OCI-LY7 (cell line): ENCODE data around the gene MMP2. TPM values are rescaled to one million over a fixed set of nuclear protein-coding genes. Genes with fewer than 3 reads are reported as not detected.

Source experiments
- BruUV-seq: library from RNA; stranded (reverse); fragments of 400-500 nt; replicated peaks from 2 replicates; lab custom pipeline; 2021; lab: Mats Ljungman, UMichigan
- CTCF ChIA-PET: fragments of 300-600 bp; sonication (Branson Sonifier 250); formaldehyde crosslinking; loops from one replicate; lab custom pipeline; 2022; ENCODE audit warnings: antibody characterized with exemption; ENCODE audit not compliant: unreplicated experiment; lab: Charles Lee
- POLR2A ChIA-PET: fragments of 300-600 bp; sonication (Branson Sonifier 250); formaldehyde crosslinking; loops from one replicate; lab custom pipeline; 2022; ENCODE audit warnings: antibody characterized with exemption; lab: Charles Lee
- DNase-seq: peaks from one replicate; pipeline ENCODE4 v3.0.0-alpha.2; 2015; ENCODE audit warnings: low spot score
- H2AFZ ChIP-seq: fragments of 200-600 bp; sonication (generic), shearing (Covaris generic); 2 replicates; pipeline ENCODE4 v1.6.1; 2014; ENCODE audit warnings: mild to moderate bottlenecking, antibody characterized with exemption, low read length, moderate library complexity
- H3K27ac ChIP-seq: fragments of 200-600 bp; sonication (generic); 2 replicates; pipeline ENCODE4 v1.5.1; 2014; ENCODE audit warnings: mixed run types, low read depth, mild to moderate bottlenecking, moderate library complexity, low read length, inconsistent platforms; ENCODE audit not compliant: poor library complexity, severe bottlenecking
- H3K36me3 ChIP-seq: fragments of 200-600 bp; sonication (generic); 2 replicates; pipeline ENCODE4 v1.6.1; 2014; ENCODE audit warnings: mild to moderate bottlenecking, antibody characterized with exemption, low read length, moderate library complexity, mixed read lengths; ENCODE audit not compliant: insufficient read depth
- H3K4me1 ChIP-seq: fragments of 200-600 bp; sonication (generic); 2 replicates; pipeline ENCODE4 v1.5.1; 2014; ENCODE audit warnings: mild to moderate bottlenecking, low read length; ENCODE audit not compliant: insufficient read depth, poor library complexity, severe bottlenecking
- H3K4me2 ChIP-seq: fragments of 200-600 bp; sonication (generic); 2 replicates; pipeline ENCODE4 v1.6.1; 2014; ENCODE audit warnings: mild to moderate bottlenecking, low read length
- H3K4me3 ChIP-seq: fragments of 200-600 bp; sonication (generic); 2 replicates; pipeline ENCODE4 v1.5.1; 2014; ENCODE audit warnings: mild to moderate bottlenecking, low read depth, low read length; ENCODE audit not compliant: poor library complexity, severe bottlenecking
- H3K79me2 ChIP-seq: fragments of 200-600 bp; sonication (generic); 2 replicates; pipeline ENCODE4 v1.6.1; 2016; ENCODE audit warnings: low read depth, mild to moderate bottlenecking, low read length, moderate library complexity, mixed read lengths; ENCODE audit not compliant: insufficient read depth
- H3K9me2 ChIP-seq: fragments of 200-600 bp; sonication (generic); 2 replicates; pipeline ENCODE4 v1.6.1; 2016; ENCODE audit warnings: mild to moderate bottlenecking, low read length, mixed read lengths; ENCODE audit not compliant: insufficient read depth
- H3K9me3 ChIP-seq: fragments of 200-600 bp; sonication (generic); 2 replicates; pipeline ENCODE4 v1.6.1; 2014; ENCODE audit warnings: mild to moderate bottlenecking, mixed run types, low read length, mixed read lengths
- H4K20me1 ChIP-seq: fragments of 200-600 bp; sonication (generic); 2 replicates; pipeline ENCODE4 v1.6.1; 2014; ENCODE audit warnings: mild to moderate bottlenecking, antibody characterized with exemption, low read length, moderate library complexity, mixed read lengths; ENCODE audit not compliant: insufficient read depth
- CTCF ChIP-seq: fragments of 200-600 bp; sonication (generic); conservative IDR thresholded peaks from 2 replicates; pipeline ENCODE4 v1.5.1; 2014; ENCODE audit warnings: mild to moderate bottlenecking, antibody characterized with exemption, low read length, moderate library complexity, mixed read lengths
- EZH2phosphoT487 ChIP-seq: fragments of 200-600 bp; sonication (generic); IDR thresholded peaks from 2 replicates; pipeline ENCODE4 v1.6.1; 2018; ENCODE audit warnings: low read depth, borderline replicate concordance, mild to moderate bottlenecking, mixed run types, antibody characterized with exemption, low read length, moderate library complexity, mixed read lengths
- intact Hi-C: fragments of 100-400 bp; cut with micrococcal nuclease; formaldehyde crosslinking; loops from one replicate; pipeline ENCODE4 v1.10.0; 2022; ENCODE audit not compliant: unreplicated experiment
- total RNA-seq, 2 experiments: library from RNA; depleted of rRNA in 1 of 2; stranded (reverse); fragments of >200 nt in 1 of 2; shearing (Covaris generic) in 1 of 2; gene quantifications; 2 replicates each; pipeline ENCODE4 v1.2.3, GENCODE V29; 2014 to 2022

Gene MMP2
- total RNA-seq, 2 experiments from 2014 or later = 0.48 TPM; not detected in 1

DNA sequence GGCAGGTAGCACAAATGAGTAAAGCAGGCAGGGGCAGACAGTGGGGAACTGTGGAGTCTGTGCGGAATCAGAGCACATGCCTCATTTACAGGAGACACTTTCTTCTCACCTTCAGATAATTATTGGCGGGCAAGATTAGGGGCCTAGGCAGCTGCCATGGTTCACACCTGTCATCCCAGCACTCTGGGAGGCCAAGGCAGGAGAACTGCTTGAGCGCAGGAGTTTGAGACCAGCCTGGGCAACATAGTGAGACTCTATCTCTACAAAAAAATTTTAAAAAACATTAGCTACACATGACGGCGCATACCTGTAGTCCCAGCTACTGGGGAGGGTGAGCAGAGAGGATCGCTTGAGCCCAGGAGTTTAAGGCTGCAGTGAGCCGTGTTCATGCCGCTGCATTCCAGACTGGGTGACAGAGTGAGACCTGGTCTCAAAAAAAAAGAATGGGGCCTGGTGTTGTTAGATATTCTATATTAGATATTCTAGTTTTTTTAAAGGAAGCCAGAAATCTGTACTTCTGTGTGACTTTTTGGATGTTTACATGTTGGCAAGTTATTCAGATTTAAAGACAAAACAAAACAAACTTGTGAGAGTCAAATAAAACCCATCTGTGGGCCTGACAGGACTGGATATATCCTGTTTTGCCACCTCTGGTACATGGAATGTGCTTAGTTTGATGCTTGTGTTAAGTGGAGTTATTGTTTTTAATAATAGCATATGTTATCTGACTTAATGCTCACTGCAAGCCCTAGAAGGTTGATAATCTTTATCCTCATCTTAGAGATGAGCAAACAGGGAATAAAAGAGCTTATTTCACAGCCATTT is 24.9 kb downstream of the MMP2 start:
- no peak for DNase-seq
- no peaks in the 10 kb centered on the region for H3K79me2 ChIP-seq
- intact Hi-C loops = no loop called here
- H3K27ac ChIP-seq = no peak overlapping the region
- H3K9me3 ChIP-seq = no peaks in the 10 kb centered on the region
- no peak overlapping the region for H2AFZ ChIP-seq
- H4K20me1 ChIP-seq = no peaks in the 10 kb centered on the region
- ChIA-PET POLR2A (interaction anchor here (0.6 kb wide), 2 partner anchors 236 to 437 kb away, joined by 3 read pairs; no protein-coding TSS in a partner anchor), CTCF (no interaction called here)
- no peak overlapping the region for H3K4me2 ChIP-seq
- H3K36me3 ChIP-seq = no peaks in the 10 kb centered on the region
- no peaks in the 10 kb centered on the region for H3K4me1 ChIP-seq
- no TSS peak for BruUV-seq
- no peak for TF ChIP-seq CTCF
- TF ChIP-seq EZH2phosphoT487 = no peak
- H3K9me2 ChIP-seq = no peaks in the 10 kb centered on the region
- H3K4me3 ChIP-seq = no peak overlapping the region

- Histone ChIP-seq H3K9me2 (no peaks in the 10 kb centered on the region), H3K9me3 (no peaks in the 10 kb centered on the region), H3K27ac (no peak overlapping the region), H3K36me3 (no peaks in the 10 kb centered on the region), H4K20me1 (no peaks in the 10 kb centered on the region), H3K79me2 (no peaks in the 10 kb centered on the region), H3K4me1 (no peaks in the 10 kb centered on the region), H3K4me3 (no peak overlapping the region), H2AFZ (no peak overlapping the region), H3K4me2 (no peak overlapping the region)
- intact Hi-C loops = no loop called here
- ChIA-PET CTCF (no interaction called here), POLR2A (no interaction called here)
- BruUV-seq = no TSS peak
- TF ChIP-seq EZH2phosphoT487 (no peak), CTCF (no peak)
- no peak for DNase-seq
Observed at GRCh38 chr16:55505333-55506015, 26.5 kb downstream of the MMP2 start.

DNA sequence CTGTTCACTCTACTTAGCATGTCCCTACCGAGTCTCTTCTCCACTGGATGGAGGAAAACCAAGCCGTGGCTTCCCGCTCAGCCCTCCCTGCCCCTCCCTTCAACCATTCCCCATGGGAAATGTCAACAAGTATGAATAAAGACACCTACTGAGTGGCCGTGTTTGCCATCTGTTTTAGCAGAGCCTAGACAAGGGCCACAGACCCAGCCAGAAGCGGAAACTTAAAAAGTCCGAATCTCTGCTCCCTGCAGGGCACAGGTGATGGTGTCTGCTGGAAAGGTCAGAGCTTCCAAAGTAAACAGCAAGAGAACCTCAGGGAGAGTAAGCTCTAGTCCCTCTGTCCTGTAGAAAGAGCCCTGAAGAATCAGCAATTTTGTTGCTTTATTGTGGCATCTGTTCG is 27.1 kb downstream of the MMP2 start:
- Histone ChIP-seq H3K4me2 (no peak overlapping the region), H3K9me2 (no peaks in the 10 kb centered on the region), H2AFZ (no peak overlapping the region), H3K4me1 (no peaks in the 10 kb centered on the region), H4K20me1 (no peaks in the 10 kb centered on the region), H3K9me3 (no peaks in the 10 kb centered on the region), H3K36me3 (no peaks in the 10 kb centered on the region), H3K79me2 (no peaks in the 10 kb centered on the region), H3K4me3 (no peak overlapping the region), H3K27ac (no peak overlapping the region)
- ChIA-PET POLR2A (interaction anchor here (0.8 kb wide), 1 partner anchor 13 kb away, joined by 3 read pairs; no protein-coding TSS in a partner anchor), CTCF (no interaction called here)
- TF ChIP-seq CTCF (no peak), EZH2phosphoT487 (no peak)
- BruUV-seq = no TSS peak
- intact Hi-C loops = no loop called here
- DNase-seq = no peak
